DMS53 treated with DMSO at 0.1 percent for 48 hours (cell line): ENCODE measurements around the gene PLCB1.
A peak's percentile ranks its signal among the peaks of the same experiment; 100 is the strongest.

ENCODE experiments used
- DNase-seq: peaks from one replicate; lab custom pipeline; 2025; ENCODE audit not compliant: unreplicated experiment; lab: John Stamatoyannopoulos, UW

PLCB1 gene

GRCh38 chr20:8293750-8294149 lies 161.7 kb downstream of the PLCB1 start:
- DNase-seq, result no peak

GRCh38 chr20:8296536-8296935 lies 164.5 kb downstream of the PLCB1 start:
- no peak for DNase-seq

GRCh38 chr20:8298426-8299043 lies 166.5 kb downstream of the PLCB1 start:
- DNase-seq, result no peak

- no peak for DNase-seq
Measured at GRCh38 chr20:8299921-8300320, 167.9 kb downstream of the PLCB1 start.

- DNase-seq, result no peak
Measured at GRCh38 chr20:8301655-8302054, 169.6 kb downstream of the PLCB1 start.

- DNase-seq, result no peak
Measured at GRCh38 chr20:8303651-8304050, 171.6 kb downstream of the PLCB1 start.

- no peak for DNase-seq
Measured at GRCh38 chr20:8304124-8304816, 172.2 kb downstream of the PLCB1 start.

- peak; percentile 37 for DNase-seq
Measured at GRCh38 chr20:8305449-8305978, 173.4 kb downstream of the PLCB1 start.

GRCh38 chr20:8306937-8307336 lies 174.9 kb downstream of the PLCB1 start:
- DNase-seq, result no peak

- no peak for DNase-seq
Measured at GRCh38 chr20:8309634-8310033, 177.6 kb downstream of the PLCB1 start.

GRCh38 chr20:8310618-8311017 lies 178.6 kb downstream of the PLCB1 start:
- peak; percentile 56 for DNase-seq

- DNase-seq, result no peak
Measured at GRCh38 chr20:8313073-8313472, 181.0 kb downstream of the PLCB1 start.

GRCh38 chr20:8315639-8316573 lies 183.8 kb downstream of the PLCB1 start:
- DNase-seq, result peak; percentile 76

- DNase-seq, result no peak
Measured at GRCh38 chr20:8317448-8317847, 185.4 kb downstream of the PLCB1 start.

GRCh38 chr20:8318965-8319625 lies 187.0 kb downstream of the PLCB1 start:
- DNase-seq, result no peak

GRCh38 chr20:8320306-8320705 lies 188.2 kb downstream of the PLCB1 start:
- DNase-seq, result no peak

GRCh38 chr20:8321001-8321400 lies 188.9 kb downstream of the PLCB1 start:
- DNase-seq, result no peak

- DNase-seq, result no peak
Measured at GRCh38 chr20:8322662-8323217, 190.7 kb downstream of the PLCB1 start.

- DNase-seq, result no peak
Measured at GRCh38 chr20:8326191-8326590, 194.1 kb downstream of the PLCB1 start.

GRCh38 chr20:8326899-8327298 lies 194.8 kb downstream of the PLCB1 start:
- DNase-seq, result no peak

GRCh38 chr20:8328189-8328588 lies 196.1 kb downstream of the PLCB1 start:
- no peak for DNase-seq
